IMR-90 (cell line): ENCODE results near the gene INKA1. TPM values are rescaled to one million over a fixed set of nuclear protein-coding genes. Genes with fewer than 3 reads are reported as not detected.

Experiments used
- ATAC-seq: fragments of 200-7000 bp; cut with Tn5 transposase; 2 replicates; pipeline ENCODE4 v1.9.1; 2020; ENCODE audit warnings: low read depth, mild to moderate bottlenecking, moderate library complexity
- BruUV-seq: library from RNA; stranded (reverse); fragments of 400-500 nt; replicated peaks from 2 replicates; lab custom pipeline; 2021; lab: Mats Ljungman, UMichigan
- CTCF ChIA-PET: fragments of 300-600 bp; formaldehyde crosslinking; extraction: SDS; loops from one replicate; lab custom pipeline; 2021; ENCODE audit warnings: antibody characterized with exemption; lab: Yijun Ruan, JAX
- POLR2A ChIA-PET: fragments of 300-600 bp; sonication (Branson Sonifier 250); formaldehyde crosslinking; loops from one replicate; lab custom pipeline; 2022; ENCODE audit warnings: antibody characterized with exemption; ENCODE audit not compliant: unreplicated experiment; lab: Charles Lee
- DNase-seq: peaks from one replicate; pipeline ENCODE4 v3.0.0; 2013
- H2AFZ ChIP-seq: replicated peaks from 2 replicates; pipeline ENCODE3; 2013; ENCODE audit warnings: low read length, mild to moderate bottlenecking; ENCODE audit not compliant: poor library complexity
- H2AK5ac ChIP-seq: 2 replicates; pipeline ENCODE4 v1.6.1; 2013; ENCODE audit warnings: low read depth, low read length, inconsistent platforms
- H2AK9ac ChIP-seq: replicated peaks from 2 replicates; pipeline ENCODE3; 2013; ENCODE audit warnings: mild to moderate bottlenecking, low read depth, low read length, moderate library complexity; ENCODE audit not compliant: poor library complexity
- H2BK120ac ChIP-seq: 2 replicates; pipeline ENCODE4 v1.6.1; 2013; ENCODE audit warnings: low read depth, low read length, inconsistent platforms
- H2BK15ac ChIP-seq: 3 replicates; pipeline ENCODE4 v1.6.1; 2013; ENCODE audit warnings: low read depth, low read length, inconsistent platforms
- H2BK20ac ChIP-seq: 2 replicates; pipeline ENCODE4 v1.6.1; 2013; ENCODE audit warnings: low read depth, mild to moderate bottlenecking, inconsistent platforms, low read length, moderate library complexity
- H2BK5ac ChIP-seq: 2 replicates; pipeline ENCODE4 v1.6.1; 2013; ENCODE audit warnings: mild to moderate bottlenecking, low read depth, low read length, inconsistent platforms; ENCODE audit not compliant: poor library complexity, severe bottlenecking
- H3K14ac ChIP-seq: replicated peaks from 2 replicates; pipeline ENCODE4 v1.6.1; 2013; ENCODE audit warnings: low read depth, low read length, inconsistent platforms
- H3K18ac ChIP-seq: 2 replicates; pipeline ENCODE4 v1.6.1; 2013; ENCODE audit warnings: low read depth, low read length, control low read depth
- H3K23ac ChIP-seq: 2 replicates; pipeline ENCODE4 v1.6.1; 2013; ENCODE audit warnings: low read depth, low read length, inconsistent platforms
- H3K27ac ChIP-seq: 2 replicates; pipeline ENCODE4 v1.5.1; 2013; ENCODE audit warnings: mild to moderate bottlenecking, control low read depth, low read length; ENCODE audit not compliant: insufficient read depth
- H3K27me3 ChIP-seq: 2 replicates; pipeline ENCODE4 v1.6.1; 2013; ENCODE audit warnings: low read length; ENCODE audit not compliant: control insufficient read depth, insufficient read depth
- H3K36me3 ChIP-seq: 2 replicates; pipeline ENCODE4 v1.6.1; 2013; ENCODE audit warnings: low read length, mixed read lengths; ENCODE audit not compliant: control insufficient read depth, insufficient read depth
- H3K4ac ChIP-seq: 2 replicates; pipeline ENCODE4 v1.6.1; 2013; ENCODE audit warnings: low read depth, low read length, inconsistent platforms
- H3K4me1 ChIP-seq: 2 replicates; pipeline ENCODE4 v1.6.1; 2013; ENCODE audit warnings: low read length, mixed read lengths; ENCODE audit not compliant: control insufficient read depth, insufficient read depth
- H3K4me2 ChIP-seq: 2 replicates; pipeline ENCODE4 v1.6.1; 2013; ENCODE audit warnings: low read depth, mild to moderate bottlenecking, control low read depth, low read length, moderate library complexity
- H3K4me3 ChIP-seq: 2 replicates; pipeline ENCODE4 v1.5.1; 2013; ENCODE audit warnings: low read depth, mild to moderate bottlenecking, control low read depth, low read length, moderate library complexity; ENCODE audit not compliant: insufficient read depth
- H3K56ac ChIP-seq: 2 replicates; pipeline ENCODE4 v1.6.1; 2013; ENCODE audit warnings: low read length, inconsistent platforms; ENCODE audit not compliant: insufficient read depth; ENCODE audit errors: extremely low read depth
- H3K79me1 ChIP-seq, 2 experiments: 2 replicates each; pipeline ENCODE4 v1.6.1; 2013; ENCODE audit warnings: low read length in 2 of 2, inconsistent platforms in 1 of 2, low read depth in 1 of 2
- H3K9ac ChIP-seq: 2 replicates; pipeline ENCODE4 v1.6.1; 2013; ENCODE audit warnings: low read depth, low read length, control low read depth
- H3K9me1 ChIP-seq: 2 replicates; pipeline ENCODE4 v1.6.1; 2013; ENCODE audit warnings: low read length, inconsistent platforms; ENCODE audit not compliant: insufficient read depth
- H3K9me3 ChIP-seq: 2 replicates; pipeline ENCODE4 v1.6.1; 2013; ENCODE audit warnings: low read length; ENCODE audit not compliant: control insufficient read depth, insufficient read depth
- H4K20me1 ChIP-seq: 2 replicates; pipeline ENCODE4 v1.6.1; 2013; ENCODE audit warnings: low read length, inconsistent platforms; ENCODE audit not compliant: insufficient read depth
- H4K5ac ChIP-seq: 2 replicates; pipeline ENCODE4 v1.6.1; 2013; ENCODE audit warnings: mild to moderate bottlenecking, low read depth, low read length, control low read depth
- H4K8ac ChIP-seq, 2 experiments: 2 replicates each; pipeline ENCODE4 v1.6.1; 2013; ENCODE audit warnings: low read depth in 2 of 2, low read length in 2 of 2, control low read depth in 1 of 2, inconsistent platforms in 1 of 2
- H4K91ac ChIP-seq: 2 replicates; pipeline ENCODE4 v1.6.1; 2013; ENCODE audit warnings: low read depth, low read length, inconsistent platforms; ENCODE audit not compliant: insufficient read depth
- CEBPB ChIP-seq: IDR thresholded peaks from 2 replicates; pipeline ENCODE4 v1.6.1; 2012; ENCODE audit warnings: low read depth, low read length, improper control_type of control experiment
- ELK1 ChIP-seq: fragments of 150-350 bp; IDR thresholded peaks from 2 replicates; pipeline ENCODE4 v1.6.1; 2016; ENCODE audit warnings: low read depth, mild to moderate bottlenecking, low read length, moderate library complexity, borderline replicate concordance
- FOS ChIP-seq: fragments of 150-350 bp; IDR thresholded peaks from 2 replicates; pipeline ENCODE4 v1.6.1; 2016; ENCODE audit warnings: low read depth, low read length
- MXI1 ChIP-seq: IDR thresholded peaks from 2 replicates; pipeline ENCODE4 v1.6.1; 2012; ENCODE audit warnings: low read depth, mild to moderate bottlenecking, low read length, moderate library complexity, borderline replicate concordance
- POLR2A ChIP-seq: IDR thresholded peaks from 2 replicates; pipeline ENCODE4 v1.6.1; 2012; ENCODE audit warnings: mild to moderate bottlenecking, low read depth, low read length
- RAD21 ChIP-seq: IDR thresholded peaks from 2 replicates; pipeline ENCODE4 v1.6.1; 2012; ENCODE audit warnings: low read length, improper control_type of control experiment
- RFX5 ChIP-seq: IDR thresholded peaks from 2 replicates; pipeline ENCODE4 v1.8.0; 2012; ENCODE audit warnings: low read depth, mild to moderate bottlenecking, low read length, moderate library complexity
- WGBS, 2 experiments: methylation state at CpG; one replicate each; pipeline versions ENCODE4 v1.1.5 to v1.1.7; 2013; ENCODE audit warnings: missing lambda C conversion rate in 2 of 2; ENCODE audit not compliant: insufficient read length in 1 of 2; ENCODE audit errors: extremely low coverage in 2 of 2; 5-methylcytosine and 5-hydroxymethylcytosine counted together
- dilution Hi-C: fragments of 300-500 bp; cut with HindIII; formaldehyde crosslinking; loops from one replicate; pipeline ENCODE4 v1.14.3; 2018; ENCODE audit warnings: low sequenced_read_pairs; ENCODE audit not compliant: unreplicated experiment
- in situ Hi-C: fragments of 300-500 bp; cut with MboI; formaldehyde crosslinking; loops from 3 replicates; pipeline ENCODE4 v1.14.3; 2019; ENCODE audit warnings: low sequenced_read_pairs, inconsistent platforms, mixed read lengths
- intact Hi-C: fragments of 100-400 bp; cut with micrococcal nuclease; formaldehyde crosslinking; loops from 2 replicates; pipeline ENCODE4 v1.10.0; 2022
- polyA plus RNA-seq, 3 experiments: library from polyadenylated mRNA; depleted of rRNA; stranded (reverse); fragments of >200 nt; gene quantifications; 2 replicates each; pipeline ENCODE4 v1.2.3, GENCODE V29; 2012; ENCODE audit warnings: low replicate concordance in 1 of 3
- total RNA-seq: library from RNA; depleted of rRNA; stranded (reverse); fragments of >200 nt; gene quantifications from 2 replicates; pipeline ENCODE4 v1.2.3, GENCODE V29; 2012

Gene INKA1
- total and polyA plus RNA-seq, 2 of the 4 experiments (the other 2 are of a cell fraction) = 2.3 to 4.5 TPM

- no peak overlapping the region for H3K14ac ChIP-seq
- H3K18ac ChIP-seq = no peak overlapping the region
- H3K23ac ChIP-seq = no peak overlapping the region
- no peak overlapping the region for H2AK5ac ChIP-seq
- peak overlapping the region; percentile 25; the same call in 1 of the 2 replicates for H3K27ac ChIP-seq
- no peak overlapping the region for H2BK20ac ChIP-seq
- peaks cover 50% of the 10 kb centered on the region for H4K20me1 ChIP-seq
- no TSS peak for BruUV-seq
- H3K79me1 ChIP-seq = peaks cover 9 to 79% of the 10 kb centered on the region in 2 experiments
- intact Hi-C loops = no loop called here
- peaks cover 12% of the 10 kb centered on the region for H3K36me3 ChIP-seq
- H3K9me1 ChIP-seq = peaks cover 11% of the 10 kb centered on the region
- no peak overlapping the region for H2BK15ac ChIP-seq
- H3K27me3 ChIP-seq = no peaks in the 10 kb centered on the region
- CTCF ChIA-PET = no interaction called here
- DNase-seq (peak; percentile 43), ATAC-seq (peak; percentile 30)
- no peak overlapping the region for H2BK120ac ChIP-seq
- H3K56ac ChIP-seq = no peak overlapping the region
- POLR2A ChIA-PET = interaction anchor here (0.6 kb wide), 1 partner anchor 28 kb away, joined by 9 read pairs; no protein-coding TSS in a partner anchor
- no peak overlapping the region for H2BK5ac ChIP-seq
- WGBS, 2 experiments = 80% methylated on average over 1 of the region's 4 CpGs; no CpG with 5 or more reads in 1 of the 2 experiments
- no peak overlapping the region; the same call in 1 of the 2 replicates for H3K9ac ChIP-seq
- H4K8ac ChIP-seq = no peak overlapping the region
- dilution Hi-C loops = no loop called here
- H2AFZ ChIP-seq = no peak overlapping the region
- H3K4ac ChIP-seq = no peak overlapping the region
- peaks cover 10% of the 10 kb centered on the region for H3K4me1 ChIP-seq
- in situ Hi-C loops = no loop called here
- no peaks in the 10 kb centered on the region for H3K9me3 ChIP-seq
- peak overlapping the region; percentile 37; the same call in 1 of the 2 replicates for H3K4me2 ChIP-seq
- no peak overlapping the region for H4K91ac ChIP-seq
- no peak overlapping the region for H3K4me3 ChIP-seq
- H2AK9ac ChIP-seq = no peak overlapping the region
- H4K5ac ChIP-seq = no peak overlapping the region
- no peak for TF ChIP-seq MXI1
- no peak for TF ChIP-seq POLR2A
- no peak for TF ChIP-seq FOS
- TF ChIP-seq CEBPB = no peak
- no peak for TF ChIP-seq ELK1
- no peak for TF ChIP-seq RAD21
- TF ChIP-seq RFX5 = no peak
Observed at GRCh38 chr3:49780080-49780974, 22.7 kb upstream of the INKA1 start.
